Kidney (tissue), 14 donors: ENCODE measurements around the gene GPC5. TPM values are rescaled to one million over a fixed set of nuclear protein-coding genes. Genes with fewer than 3 reads are reported as not detected.
"Not testable (repeated sequence)": the region's sequence is repeated elsewhere in the genome, so short reads cannot be mapped to it uniquely, and the experiment has no call there.

Source experiments
- DNase-seq, 5 donors: peaks; one replicate each; pipeline ENCODE4 v3.0.0-alpha.2; 2013 to 2020
- FAIRE-seq: peaks from 2 replicates; lab custom pipeline; 2012; peaks lifted over from hg19 to GRCh38; lab: Jason Lieb, UNC
- H3K27ac ChIP-seq, 2 donors: one replicate each; pipeline ENCODE4 v1.7.0; 2013; ENCODE audit warnings: low read depth in 2 of 2, low read length in 2 of 2, inconsistent platforms in 1 of 2
- H3K27me3 ChIP-seq: one replicate; pipeline ENCODE4 v1.7.1; 2013; ENCODE audit warnings: low read length, inconsistent platforms; ENCODE audit not compliant: control insufficient read depth, insufficient read depth
- H3K36me3 ChIP-seq, 3 donors: one replicate each; pipeline versions ENCODE4 v1.7.0 to v1.7.1; 2013; ENCODE audit warnings: low read length in 3 of 3, control low read depth in 1 of 3, inconsistent platforms in 1 of 3; ENCODE audit not compliant: insufficient read depth in 3 of 3, control insufficient read depth in 2 of 3
- H3K4me1 ChIP-seq, 3 donors: one replicate each; pipeline versions ENCODE4 v1.7.0 to v1.7.1; 2013; ENCODE audit warnings: low read length in 3 of 3, inconsistent platforms in 1 of 3, low read depth in 1 of 3; ENCODE audit not compliant: control insufficient read depth in 2 of 3, insufficient read depth in 2 of 3
- H3K4me3 ChIP-seq, 3 donors: one replicate each; pipeline versions ENCODE4 v1.7.0 to v1.8.1; 2013; ENCODE audit warnings: low read length in 3 of 3, control low read depth in 1 of 3, inconsistent platforms in 1 of 3
- H3K9ac ChIP-seq, 3 donors: one replicate each; pipeline versions ENCODE4 v1.7.0 to v1.7.1; 2013; ENCODE audit warnings: low read length in 3 of 3, control low read depth in 1 of 3, inconsistent platforms in 1 of 3
- H3K9me3 ChIP-seq, 3 donors: one replicate each; pipeline versions ENCODE4 v1.7.0 to v1.7.1; 2013; ENCODE audit warnings: low read length in 3 of 3, control low read depth in 1 of 3, inconsistent platforms in 1 of 3; ENCODE audit not compliant: control insufficient read depth in 2 of 3, insufficient read depth in 1 of 3
- intact Hi-C: fragments of 100-400 bp; cut with DNase I; formaldehyde crosslinking; loops from one replicate; pipeline ENCODE4 v1.11.1; 2022
- polyA plus RNA-seq: library from polyadenylated mRNA; stranded (reverse); fragments of 350-450 nt; fragmentation: Illumina TruSeq; extraction: RNeasy Lipid Tissue Mini Kit (QIAGEN cat#74804); gene quantifications from one replicate; pipeline ENCODE4 v1.2.3, GENCODE V29; 2014; ENCODE audit warnings: low read depth, low replicate concordance; ENCODE audit not compliant: insufficient read depth
- total RNA-seq: library from RNA; stranded (reverse); fragmentation: NEBNext Ultra II Directional; extraction: Animal tissue kit (Norgen Biotek cat#: 25700); gene quantifications from one replicate; pipeline ENCODE4 v1.2.1, GENCODE V29; 2021
- TF ChIP-seq, protein P1 (sequence below): IDR thresholded peaks from 3 replicates; pipeline ENCODE4 v1.5.1; 2012; ENCODE audit warnings: mild to moderate bottlenecking, moderate library complexity, borderline replicate concordance; ENCODE audit not compliant: insufficient read depth; ENCODE audit errors: extremely low read depth
- donor health status: control.
- donor health status: control.
- donor health status: control.
- donor health status: control.
- donor health status: control.
- donor health status: DM: yes; HTN: yes; CAD: no.
- donor health status: Normal renal cell carcinoma (clear cell type).

Gene GPC5
- total and polyA plus RNA-seq, 2 donors from 2014 or later, result 0.47 to 6.8 TPM

DNA sequence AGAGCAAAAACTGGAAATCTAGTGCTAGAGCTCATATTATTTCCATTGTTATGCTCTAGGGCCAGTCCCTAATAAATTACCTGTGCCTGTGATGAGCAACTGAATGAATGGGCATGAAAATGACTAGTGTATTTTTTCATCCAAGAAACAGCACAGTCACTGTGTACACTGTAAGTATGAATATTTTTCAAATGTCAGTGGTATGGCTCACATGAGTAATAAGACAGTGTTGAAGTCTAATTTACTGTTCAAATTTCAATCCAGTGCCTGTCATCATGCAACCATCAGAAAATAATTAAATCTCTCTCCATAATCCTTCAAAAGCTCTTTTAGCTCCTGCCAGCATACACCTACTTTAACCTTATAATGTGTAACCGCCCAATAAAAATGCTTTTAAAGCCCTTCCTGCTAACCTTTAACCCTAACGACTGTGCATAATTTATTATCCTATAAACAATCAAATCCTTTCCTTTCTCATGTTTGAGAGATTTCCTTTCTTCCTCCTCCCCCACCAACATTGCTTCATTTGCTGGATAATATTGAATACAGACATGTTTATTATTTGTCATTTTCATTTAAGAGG, 378.3 kb downstream of the GPC5 start:
- no peak for FAIRE-seq
- no peaks in the 10 kb centered on the region for H3K9me3 ChIP-seq

DNA sequence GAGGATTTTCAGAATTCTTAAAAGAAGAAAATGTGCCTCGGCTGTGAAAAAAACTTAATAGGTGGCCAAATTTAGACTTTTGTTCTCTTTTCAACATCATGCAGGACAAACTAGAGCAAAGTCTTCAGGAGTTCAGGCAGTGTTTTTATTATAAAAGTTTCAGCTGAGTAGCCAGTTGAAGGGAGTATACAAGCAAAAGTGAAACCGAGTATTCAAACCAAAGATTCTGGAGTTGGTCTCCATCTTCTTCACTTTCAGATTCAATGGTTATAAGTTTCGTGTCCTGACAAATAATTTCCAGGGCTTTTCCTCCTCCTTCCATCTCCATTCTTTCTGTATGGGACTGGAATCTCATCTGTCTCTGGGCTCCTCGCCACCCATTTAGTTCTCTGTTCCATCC, 379.7 kb downstream of the GPC5 start:
- Histone ChIP-seq H3K36me3 (no peaks in the 10 kb centered on the region), H3K27me3 (no peaks in the 10 kb centered on the region), H3K4me3 (no peak overlapping the region), H3K9ac (no peak overlapping the region), H3K9me3 (no peaks in the 10 kb centered on the region), H3K4me1 (no peaks in the 10 kb centered on the region), H3K27ac (no peak overlapping the region)
- intact Hi-C loops, result no loop called here
- FAIRE-seq (no peak), DNase-seq (no peak)
- TF ChIP-seq, protein P1, sequence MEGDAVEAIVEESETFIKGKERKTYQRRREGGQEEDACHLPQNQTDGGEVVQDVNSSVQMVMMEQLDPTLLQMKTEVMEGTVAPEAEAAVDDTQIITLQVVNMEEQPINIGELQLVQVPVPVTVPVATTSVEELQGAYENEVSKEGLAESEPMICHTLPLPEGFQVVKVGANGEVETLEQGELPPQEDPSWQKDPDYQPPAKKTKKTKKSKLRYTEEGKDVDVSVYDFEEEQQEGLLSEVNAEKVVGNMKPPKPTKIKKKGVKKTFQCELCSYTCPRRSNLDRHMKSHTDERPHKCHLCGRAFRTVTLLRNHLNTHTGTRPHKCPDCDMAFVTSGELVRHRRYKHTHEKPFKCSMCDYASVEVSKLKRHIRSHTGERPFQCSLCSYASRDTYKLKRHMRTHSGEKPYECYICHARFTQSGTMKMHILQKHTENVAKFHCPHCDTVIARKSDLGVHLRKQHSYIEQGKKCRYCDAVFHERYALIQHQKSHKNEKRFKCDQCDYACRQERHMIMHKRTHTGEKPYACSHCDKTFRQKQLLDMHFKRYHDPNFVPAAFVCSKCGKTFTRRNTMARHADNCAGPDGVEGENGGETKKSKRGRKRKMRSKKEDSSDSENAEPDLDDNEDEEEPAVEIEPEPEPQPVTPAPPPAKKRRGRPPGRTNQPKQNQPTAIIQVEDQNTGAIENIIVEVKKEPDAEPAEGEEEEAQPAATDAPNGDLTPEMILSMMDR, result no peak

More for the DNA sequence above, 378.3 kb downstream of the GPC5 start:
- intact Hi-C loops, result no loop called here
- no peak overlapping the region for H3K27ac ChIP-seq
- no peak overlapping the region for H3K4me3 ChIP-seq
- no peaks in the 10 kb centered on the region for H3K4me1 ChIP-seq
- H3K27me3 ChIP-seq, result no peaks in the 10 kb centered on the region
- DNase-seq, result no peak
- no peaks in the 10 kb centered on the region for H3K36me3 ChIP-seq
- H3K9ac ChIP-seq, result no peak overlapping the region
- TF ChIP-seq, protein P1, result no peak

GRCh38 chr13:91781982-91782691, 383.7 kb downstream of the GPC5 start:
- H3K27me3 ChIP-seq, H3K4me1 ChIP-seq, H3K36me3 ChIP-seq, FAIRE-seq, H3K4me3 ChIP-seq, H3K27ac ChIP-seq, H3K9ac ChIP-seq, intact Hi-C loops, H3K9me3 ChIP-seq: not testable (repeated sequence)
- DNase-seq, result peak in 3 of 5 donors; percentile 30 to 66 (median 50)

- Histone ChIP-seq H3K9me3 (no peaks in the 10 kb centered on the region), H3K36me3 (no peaks in the 10 kb centered on the region), H3K27me3 (no peaks in the 10 kb centered on the region), H3K9ac (no peak overlapping the region), H3K4me1 (no peaks in the 10 kb centered on the region), H3K27ac (no peak overlapping the region), H3K4me3 (no peak overlapping the region)
- DNase-seq (no peak), FAIRE-seq (no peak)
- TF ChIP-seq, protein P1, result no peak
- intact Hi-C loops, result no loop called here
Observed at GRCh38 chr13:91785431-91786119, 387.2 kb downstream of the GPC5 start.
